ENCODE measurements around the gene SHOX. TPM values are rescaled to one million over a fixed set of nuclear protein-coding genes. Genes with fewer than 3 reads are reported as not detected.

The SHOX gene
- polyA plus RNA-seq, 3 donors = not detected

DNA sequence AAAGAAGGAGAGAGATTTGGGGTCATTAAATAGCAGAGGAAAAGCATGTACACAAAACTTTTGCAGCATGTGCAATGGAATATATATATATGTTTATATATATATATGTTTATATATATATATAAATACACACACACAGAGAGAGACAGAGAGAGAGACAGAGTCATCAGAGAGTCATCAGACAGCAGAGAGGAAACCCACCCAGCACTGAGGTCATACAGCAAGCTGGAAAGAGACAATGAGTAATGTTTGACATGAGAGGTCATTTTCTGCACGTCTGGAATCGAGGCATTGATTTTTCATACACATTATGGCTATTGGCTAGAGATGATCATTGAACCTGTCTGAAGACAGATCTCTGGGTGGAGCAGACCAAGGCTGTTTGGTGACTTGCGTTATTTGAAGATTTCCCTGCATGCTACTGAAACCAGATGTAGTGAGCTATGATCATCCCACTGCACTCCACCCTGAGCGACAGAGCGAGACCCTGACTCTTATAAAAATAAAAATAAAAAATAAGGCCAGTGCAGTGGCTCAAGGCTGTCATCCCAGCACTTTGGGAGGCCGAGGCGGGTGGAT lies 48.8 kb upstream of the SHOX start:
- H3K9me3 ChIP-seq (replicated peaks in 1 of 2; ENCODE audit: control insufficient read depth in 1 of 2, insufficient read depth in 1 of 2, low read length in 2 of 2) = peaks cover 5 to 13% of the 10 kb centered on the region in 2 donors
- Mint-ChIP-seq H3K4me1 (no peaks in the 10 kb centered on the region), H3K27ac (no peak overlapping the region), H3K36me3 (no peaks in the 10 kb centered on the region), H3K27me3 (ENCODE audit: low read depth in 3 of 3) (peaks cover 2 to 4% (median 3%) of the 10 kb centered on the region in 3 donors), H3K4me3 (no peak overlapping the region), H3K9me3 (peaks cover 0 to 16% (median 10%) of the 10 kb centered on the region in 7 donors)
- TF ChIP-seq, protein P1, sequence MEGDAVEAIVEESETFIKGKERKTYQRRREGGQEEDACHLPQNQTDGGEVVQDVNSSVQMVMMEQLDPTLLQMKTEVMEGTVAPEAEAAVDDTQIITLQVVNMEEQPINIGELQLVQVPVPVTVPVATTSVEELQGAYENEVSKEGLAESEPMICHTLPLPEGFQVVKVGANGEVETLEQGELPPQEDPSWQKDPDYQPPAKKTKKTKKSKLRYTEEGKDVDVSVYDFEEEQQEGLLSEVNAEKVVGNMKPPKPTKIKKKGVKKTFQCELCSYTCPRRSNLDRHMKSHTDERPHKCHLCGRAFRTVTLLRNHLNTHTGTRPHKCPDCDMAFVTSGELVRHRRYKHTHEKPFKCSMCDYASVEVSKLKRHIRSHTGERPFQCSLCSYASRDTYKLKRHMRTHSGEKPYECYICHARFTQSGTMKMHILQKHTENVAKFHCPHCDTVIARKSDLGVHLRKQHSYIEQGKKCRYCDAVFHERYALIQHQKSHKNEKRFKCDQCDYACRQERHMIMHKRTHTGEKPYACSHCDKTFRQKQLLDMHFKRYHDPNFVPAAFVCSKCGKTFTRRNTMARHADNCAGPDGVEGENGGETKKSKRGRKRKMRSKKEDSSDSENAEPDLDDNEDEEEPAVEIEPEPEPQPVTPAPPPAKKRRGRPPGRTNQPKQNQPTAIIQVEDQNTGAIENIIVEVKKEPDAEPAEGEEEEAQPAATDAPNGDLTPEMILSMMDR (IDR thresholded peaks at IDR 0.05) = no peak
- intact Hi-C loops (cut with micrococcal nuclease) = no loop called here
- H4K20me1 ChIP-seq (ENCODE audit: insufficient read depth, low read length) = no peaks in the 10 kb centered on the region
- whole genome bisulfite sequencing (ENCODE audit: insufficient coverage) = 77% methylated on average over 5 of the region's 7 CpGs
- no peaks in the 10 kb centered on the region for H3K36me3 ChIP-seq (replicated peaks in 1 of 2; ENCODE audit: control insufficient read depth in 1 of 2, insufficient read depth in 2 of 2, low read length in 2 of 2)
- no peak overlapping the region for H3K27ac ChIP-seq (ENCODE audit: low read depth in 1 of 2, low read length in 2 of 2)
- no peak overlapping the region for H3K4me2 ChIP-seq (replicated peaks; ENCODE audit: extremely low read depth, low read length, poor library complexity, severe bottlenecking)
- no peaks in the 10 kb centered on the region for H3K79me2 ChIP-seq (ENCODE audit: insufficient read depth, low read length)
- H3K9ac ChIP-seq (ENCODE audit: insufficient read depth, low read length, poor library complexity, severe bottlenecking) = no peak overlapping the region
- H3K4me1 ChIP-seq (ENCODE audit: control insufficient read depth in 1 of 2, insufficient read depth in 2 of 2, low read length in 2 of 2) = no peaks in the 10 kb centered on the region
- H3K4me3 ChIP-seq (replicated peaks in 1 of 3; ENCODE audit: low read depth in 2 of 3, low read length in 3 of 3) = no peak overlapping the region
- DNase-seq = no peak
- H2AFZ ChIP-seq (ENCODE audit: insufficient read depth, low read depth, low read length, poor library complexity, severe bottlenecking) = no peak overlapping the region
- no peaks in the 10 kb centered on the region for H3K27me3 ChIP-seq (ENCODE audit: control insufficient read depth in 2 of 2, insufficient read depth in 2 of 2, low read length in 2 of 2)

DNA sequence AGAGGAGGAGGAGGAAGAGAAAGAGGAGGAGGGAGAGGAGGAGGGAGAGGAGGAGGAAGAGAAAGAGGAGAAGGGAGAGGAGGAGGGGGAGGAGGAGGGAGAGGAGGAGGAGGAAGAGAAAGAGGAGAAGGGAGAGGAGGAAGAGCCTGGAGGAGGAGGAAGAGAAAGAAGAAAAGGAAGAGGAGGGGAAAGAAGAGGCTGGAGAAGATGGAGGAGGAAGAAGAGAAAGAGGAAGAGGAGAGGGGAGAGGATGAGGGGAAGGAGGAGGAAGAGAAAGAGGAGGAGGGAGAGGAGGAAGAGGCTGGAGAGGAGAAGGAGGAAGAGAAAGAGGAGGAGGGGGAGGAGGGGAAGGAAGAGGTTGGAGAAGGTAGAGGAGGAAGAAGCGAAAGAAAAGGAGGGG lies 46.0 kb upstream of the SHOX start:
- no peaks in the 10 kb centered on the region for H3K36me3 ChIP-seq (replicated peaks in 1 of 2; ENCODE audit: control insufficient read depth in 1 of 2, insufficient read depth in 2 of 2, low read length in 2 of 2)
- H3K79me2 ChIP-seq (ENCODE audit: insufficient read depth, low read length) = no peaks in the 10 kb centered on the region
- Mint-ChIP-seq H3K36me3 (no peaks in the 10 kb centered on the region), H3K4me1 (no peaks in the 10 kb centered on the region), H3K4me3 (no peak overlapping the region), H3K27ac (no peak overlapping the region), H3K9me3 (peaks cover 0 to 16% (median 10%) of the 10 kb centered on the region in 7 donors), H3K27me3 (ENCODE audit: low read depth in 3 of 3) (peaks cover 2 to 4% (median 3%) of the 10 kb centered on the region in 3 donors)
- H4K20me1 ChIP-seq (ENCODE audit: insufficient read depth, low read length) = no peaks in the 10 kb centered on the region
- no peak overlapping the region for H3K9ac ChIP-seq (ENCODE audit: insufficient read depth, low read length, poor library complexity, severe bottlenecking)
- no peak overlapping the region for H3K4me2 ChIP-seq (replicated peaks; ENCODE audit: extremely low read depth, low read length, poor library complexity, severe bottlenecking)
- TF ChIP-seq, protein P1 (IDR thresholded peaks at IDR 0.05) = no peak
- no peak overlapping the region for H3K4me3 ChIP-seq (replicated peaks in 1 of 3; ENCODE audit: low read depth in 2 of 3, low read length in 3 of 3)
- no peak overlapping the region for H2AFZ ChIP-seq (ENCODE audit: insufficient read depth, low read depth, low read length, poor library complexity, severe bottlenecking)
- H3K27me3 ChIP-seq (ENCODE audit: control insufficient read depth in 2 of 2, insufficient read depth in 2 of 2, low read length in 2 of 2) = no peaks in the 10 kb centered on the region
- WGBS (ENCODE audit: insufficient coverage) = 40% methylated on average over 1 of the region's 1 CpG
- no peaks in the 10 kb centered on the region for H3K4me1 ChIP-seq (ENCODE audit: control insufficient read depth in 1 of 2, insufficient read depth in 2 of 2, low read length in 2 of 2)
- H3K9me3 ChIP-seq (replicated peaks in 1 of 2; ENCODE audit: control insufficient read depth in 1 of 2, insufficient read depth in 1 of 2, low read length in 2 of 2) = peaks cover 5 to 13% of the 10 kb centered on the region in 2 donors
- DNase-seq = no peak
- intact Hi-C loops (cut with micrococcal nuclease) = no loop called here
- H3K27ac ChIP-seq (ENCODE audit: low read depth in 1 of 2, low read length in 2 of 2) = no peak overlapping the region

Data from CD14-positive monocyte (primary cell).